ENCODE measurements around the gene PAPPA.

The PAPPA gene

DNA sequence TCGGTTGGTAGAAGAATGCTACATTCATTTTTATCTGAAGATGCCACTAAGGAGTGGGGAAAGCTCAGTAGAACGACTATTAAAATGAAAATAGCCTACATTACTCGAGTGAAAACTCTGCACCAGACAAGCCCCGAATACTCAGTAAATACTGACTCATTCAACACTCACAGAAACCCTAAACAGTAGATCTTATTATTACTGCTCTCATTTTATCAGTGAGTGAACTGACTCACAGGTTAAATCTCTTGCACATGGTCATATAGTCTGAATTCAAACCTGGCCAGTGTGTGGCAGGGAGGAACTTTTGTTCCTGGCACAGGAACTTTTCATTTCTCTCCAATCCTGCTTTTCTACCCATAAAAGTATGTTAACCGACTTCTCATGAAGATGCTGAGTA is 9.6 kb upstream of the PAPPA start:
- TF ChIP-seq, protein P1, sequence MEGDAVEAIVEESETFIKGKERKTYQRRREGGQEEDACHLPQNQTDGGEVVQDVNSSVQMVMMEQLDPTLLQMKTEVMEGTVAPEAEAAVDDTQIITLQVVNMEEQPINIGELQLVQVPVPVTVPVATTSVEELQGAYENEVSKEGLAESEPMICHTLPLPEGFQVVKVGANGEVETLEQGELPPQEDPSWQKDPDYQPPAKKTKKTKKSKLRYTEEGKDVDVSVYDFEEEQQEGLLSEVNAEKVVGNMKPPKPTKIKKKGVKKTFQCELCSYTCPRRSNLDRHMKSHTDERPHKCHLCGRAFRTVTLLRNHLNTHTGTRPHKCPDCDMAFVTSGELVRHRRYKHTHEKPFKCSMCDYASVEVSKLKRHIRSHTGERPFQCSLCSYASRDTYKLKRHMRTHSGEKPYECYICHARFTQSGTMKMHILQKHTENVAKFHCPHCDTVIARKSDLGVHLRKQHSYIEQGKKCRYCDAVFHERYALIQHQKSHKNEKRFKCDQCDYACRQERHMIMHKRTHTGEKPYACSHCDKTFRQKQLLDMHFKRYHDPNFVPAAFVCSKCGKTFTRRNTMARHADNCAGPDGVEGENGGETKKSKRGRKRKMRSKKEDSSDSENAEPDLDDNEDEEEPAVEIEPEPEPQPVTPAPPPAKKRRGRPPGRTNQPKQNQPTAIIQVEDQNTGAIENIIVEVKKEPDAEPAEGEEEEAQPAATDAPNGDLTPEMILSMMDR (IDR thresholded peaks at IDR 0.05) = no peak
- no peaks in the 10 kb centered on the region for H3K27me3 ChIP-seq (ENCODE audit: control insufficient read depth, insufficient read depth, low read length)
- H3K4me3 ChIP-seq (ENCODE audit: low read depth, low read length) = no peak overlapping the region
- no peaks in the 10 kb centered on the region for H3K79me2 ChIP-seq
- H2AFZ ChIP-seq = no peak overlapping the region
- no peaks in the 10 kb centered on the region for H3K4me1 ChIP-seq
- H3K9ac ChIP-seq = no peak overlapping the region
- H3K36me3 ChIP-seq (ENCODE audit: control insufficient read depth, insufficient read depth, low read length) = no peaks in the 10 kb centered on the region
- H3K9me3 ChIP-seq (ENCODE audit: control insufficient read depth, low read length) = no peaks in the 10 kb centered on the region
- H3K27ac ChIP-seq = no peak overlapping the region
- no peak overlapping the region for H3K4me2 ChIP-seq (ENCODE audit: low read length)

DNA sequence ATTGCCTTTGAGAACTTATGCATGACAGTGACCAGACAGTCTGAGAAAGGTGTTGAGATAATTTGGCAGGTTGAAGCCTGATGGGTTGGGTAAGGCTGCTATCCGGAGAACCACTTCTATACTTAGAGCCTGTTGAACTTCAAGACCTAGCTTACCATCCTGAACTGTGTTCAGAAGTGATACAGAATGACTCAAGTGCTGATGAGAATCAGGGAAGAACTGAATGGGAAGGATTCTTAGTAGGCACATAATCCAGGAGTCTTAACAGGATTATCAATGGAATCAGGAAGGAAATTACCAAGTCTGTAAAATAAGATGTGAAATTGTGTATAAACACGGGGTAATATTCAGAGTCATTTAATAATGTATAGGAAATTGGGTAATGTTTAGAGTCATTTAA is 9.0 kb upstream of the PAPPA start:
- TF ChIP-seq, protein P1 (IDR thresholded peaks at IDR 0.05) = no peak
- no peak overlapping the region for H3K4me3 ChIP-seq (ENCODE audit: low read depth, low read length)
- no peaks in the 10 kb centered on the region for H3K79me2 ChIP-seq
- H3K27ac ChIP-seq = no peak overlapping the region
- H3K36me3 ChIP-seq (ENCODE audit: control insufficient read depth, insufficient read depth, low read length) = no peaks in the 10 kb centered on the region
- H3K9me3 ChIP-seq (ENCODE audit: control insufficient read depth, low read length) = no peaks in the 10 kb centered on the region
- no peak overlapping the region for H3K4me2 ChIP-seq (ENCODE audit: low read length)
- H3K4me1 ChIP-seq = no peaks in the 10 kb centered on the region
- no peak overlapping the region for H2AFZ ChIP-seq
- no peaks in the 10 kb centered on the region for H3K27me3 ChIP-seq (ENCODE audit: control insufficient read depth, insufficient read depth, low read length)
- no peak overlapping the region for H3K9ac ChIP-seq

DNA sequence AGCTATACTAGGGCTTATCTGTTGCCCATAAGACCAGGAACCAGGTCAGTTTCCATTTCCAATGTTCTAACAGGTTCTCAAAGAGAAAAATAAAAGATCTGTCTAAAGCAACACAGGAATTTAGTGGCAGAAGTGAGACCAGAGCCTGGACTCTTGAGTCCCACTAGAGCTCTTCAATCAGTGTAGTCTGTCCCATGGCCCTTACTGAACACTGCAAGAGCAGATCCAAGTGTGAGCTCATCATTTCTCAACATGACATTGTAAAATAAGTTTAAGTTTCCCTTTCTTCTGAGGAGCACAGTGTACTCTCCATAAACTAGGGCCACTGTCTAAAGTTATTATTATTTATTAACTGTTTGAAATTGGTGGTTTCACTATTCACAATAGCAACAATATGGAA is 8.6 kb upstream of the PAPPA start:
- H3K9me3 ChIP-seq (ENCODE audit: control insufficient read depth, low read length) = no peaks in the 10 kb centered on the region
- no peak overlapping the region for H3K27ac ChIP-seq
- no peaks in the 10 kb centered on the region for H3K36me3 ChIP-seq (ENCODE audit: control insufficient read depth, insufficient read depth, low read length)
- no peaks in the 10 kb centered on the region for H3K27me3 ChIP-seq (ENCODE audit: control insufficient read depth, insufficient read depth, low read length)
- H3K79me2 ChIP-seq = no peaks in the 10 kb centered on the region
- no peak overlapping the region for H3K4me3 ChIP-seq (ENCODE audit: low read depth, low read length)
- TF ChIP-seq, protein P1 (IDR thresholded peaks at IDR 0.05) = no peak
- H3K4me2 ChIP-seq (ENCODE audit: low read length) = no peak overlapping the region
- H3K4me1 ChIP-seq = no peaks in the 10 kb centered on the region
- H2AFZ ChIP-seq = no peak overlapping the region
- H3K9ac ChIP-seq = no peak overlapping the region

DNA sequence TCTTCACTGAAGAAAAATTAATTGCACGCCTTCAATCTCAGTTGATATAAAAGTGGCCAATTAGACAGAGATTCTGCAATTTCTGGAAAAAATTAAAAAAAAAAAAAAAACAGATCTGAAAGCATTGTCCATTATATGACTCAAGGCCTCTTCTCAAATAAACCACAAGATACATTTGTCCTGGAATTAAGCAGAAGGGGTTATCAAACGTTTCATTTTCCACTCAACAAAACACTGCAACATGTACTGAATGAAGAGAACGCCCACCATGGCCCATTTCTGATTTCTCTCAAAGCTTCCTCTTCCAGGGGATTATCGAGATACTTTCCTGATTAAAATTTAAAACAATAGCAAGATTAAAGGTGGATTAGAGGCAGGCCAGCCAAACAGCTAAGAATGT is 5.8 kb upstream of the PAPPA start:
- H3K79me2 ChIP-seq = no peaks in the 10 kb centered on the region
- H3K27me3 ChIP-seq (ENCODE audit: control insufficient read depth, insufficient read depth, low read length) = no peaks in the 10 kb centered on the region
- H3K4me3 ChIP-seq (ENCODE audit: low read depth, low read length) = no peak overlapping the region
- no peak overlapping the region for H3K9ac ChIP-seq
- H3K4me1 ChIP-seq = no peaks in the 10 kb centered on the region
- TF ChIP-seq, protein P1 (IDR thresholded peaks at IDR 0.05) = no peak
- H2AFZ ChIP-seq = no peak overlapping the region
- no peaks in the 10 kb centered on the region for H3K9me3 ChIP-seq (ENCODE audit: control insufficient read depth, low read length)
- H3K4me2 ChIP-seq (ENCODE audit: low read length) = no peak overlapping the region
- no peak overlapping the region for H3K27ac ChIP-seq
- no peaks in the 10 kb centered on the region for H3K36me3 ChIP-seq (ENCODE audit: control insufficient read depth, insufficient read depth, low read length)

DNA sequence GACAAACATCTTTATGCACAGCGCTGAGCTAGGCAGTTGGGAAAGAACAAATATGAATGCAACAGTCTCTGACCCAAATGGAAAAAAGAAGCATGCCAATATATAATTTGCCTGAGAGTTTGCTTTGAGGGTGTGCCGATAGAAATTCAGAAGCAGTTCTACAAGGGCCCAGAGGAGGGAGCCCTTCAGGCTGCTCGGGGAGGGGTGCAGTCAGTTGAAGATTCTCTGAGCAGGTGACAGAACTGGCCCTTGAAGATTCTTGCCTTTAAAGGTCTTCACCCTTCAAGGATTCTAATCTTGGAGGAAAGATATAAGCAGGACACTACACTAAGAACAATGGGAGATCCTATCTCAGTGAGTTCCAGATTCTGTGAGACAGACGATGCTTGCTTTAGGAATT is 3.7 kb upstream of the PAPPA start:
- H3K4me2 ChIP-seq (ENCODE audit: low read length) = no peak overlapping the region
- no peak overlapping the region for H3K27ac ChIP-seq
- no peak overlapping the region for H3K4me3 ChIP-seq (ENCODE audit: low read depth, low read length)
- TF ChIP-seq, protein P1 (IDR thresholded peaks at IDR 0.05) = peak; percentile 65
- H3K9ac ChIP-seq = no peak overlapping the region
- no peaks in the 10 kb centered on the region for H3K79me2 ChIP-seq
- H3K36me3 ChIP-seq (ENCODE audit: control insufficient read depth, insufficient read depth, low read length) = no peaks in the 10 kb centered on the region
- H2AFZ ChIP-seq = peak overlapping the region; percentile 38
- no peaks in the 10 kb centered on the region for H3K9me3 ChIP-seq (ENCODE audit: control insufficient read depth, low read length)
- no peaks in the 10 kb centered on the region for H3K4me1 ChIP-seq
- no peaks in the 10 kb centered on the region for H3K27me3 ChIP-seq (ENCODE audit: control insufficient read depth, insufficient read depth, low read length)

All from parathyroid adenoma (tissue), 2 donors.